ENCODE data around the gene RAB40B.

DNA sequence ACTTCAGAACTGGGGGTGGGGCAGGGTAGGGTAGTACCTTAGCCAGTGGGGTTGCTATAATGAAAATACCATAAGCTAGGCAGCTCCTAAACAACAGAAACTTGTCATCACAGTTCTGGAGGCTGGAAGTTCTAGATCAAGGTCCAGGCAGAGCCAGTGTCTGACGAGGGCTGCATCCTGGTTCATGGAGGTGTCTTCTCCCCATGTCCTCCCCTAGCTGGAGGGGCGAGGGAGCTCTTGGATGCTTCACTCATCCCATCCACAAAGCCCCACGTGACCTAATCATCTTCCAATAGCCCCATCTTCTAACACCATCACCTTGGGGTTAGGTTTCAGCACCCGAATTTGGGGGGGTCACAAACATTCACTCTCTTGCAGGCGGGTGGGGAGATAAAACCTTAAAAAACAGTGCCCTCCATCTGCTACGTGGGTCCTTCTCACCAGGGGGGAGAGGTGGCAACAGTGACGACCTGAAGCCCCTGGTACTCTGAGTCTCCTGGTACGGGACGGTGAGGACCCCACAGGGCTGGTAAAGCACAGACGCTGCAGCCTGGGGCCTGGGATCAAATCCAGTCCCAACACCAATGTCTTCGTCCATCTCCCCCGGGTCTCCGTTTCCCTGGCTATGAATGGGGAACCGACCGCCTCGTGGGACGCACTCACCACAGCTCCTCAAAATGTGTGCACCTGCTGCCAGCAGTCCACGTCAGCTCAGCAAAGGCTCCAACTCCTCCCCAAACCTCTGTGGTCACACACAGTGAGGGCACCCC lies 22.8 kb downstream of the RAB40B start:
- TF ChIP-seq ARNTL (CRISPR knock-in tag; IDR thresholded peaks at IDR 0.05; ENCODE audit: borderline replicate concordance, low read depth) (no peak), TCF4 (CRISPR knock-in tag; IDR thresholded peaks at IDR 0.05; ENCODE audit: borderline replicate concordance) (no peak), ZFP3 (CRISPR knock-in tag; IDR thresholded peaks at IDR 0.05) (no peak), ZFP30 (CRISPR knock-in tag; IDR thresholded peaks at IDR 0.05) (no peak), PPARA (CRISPR knock-in tag; IDR thresholded peaks at IDR 0.05; ENCODE audit: borderline replicate concordance) (no peak)
- TF ChIP-seq, protein P1, sequence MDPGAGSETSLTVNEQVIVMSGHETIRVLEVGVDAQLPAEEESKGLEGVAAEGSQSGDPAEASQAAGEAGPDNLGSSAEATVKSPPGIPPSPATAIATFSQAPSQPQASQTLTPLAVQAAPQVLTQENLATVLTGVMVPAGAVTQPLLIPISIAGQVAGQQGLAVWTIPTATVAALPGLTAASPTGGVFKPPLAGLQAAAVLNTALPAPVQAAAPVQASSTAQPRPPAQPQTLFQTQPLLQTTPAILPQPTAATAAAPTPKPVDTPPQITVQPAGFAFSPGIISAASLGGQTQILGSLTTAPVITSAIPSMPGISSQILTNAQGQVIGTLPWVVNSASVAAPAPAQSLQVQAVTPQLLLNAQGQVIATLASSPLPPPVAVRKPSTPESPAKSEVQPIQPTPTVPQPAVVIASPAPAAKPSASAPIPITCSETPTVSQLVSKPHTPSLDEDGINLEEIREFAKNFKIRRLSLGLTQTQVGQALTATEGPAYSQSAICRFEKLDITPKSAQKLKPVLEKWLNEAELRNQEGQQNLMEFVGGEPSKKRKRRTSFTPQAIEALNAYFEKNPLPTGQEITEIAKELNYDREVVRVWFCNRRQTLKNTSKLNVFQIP (CRISPR knock-in tag; IDR thresholded peaks at IDR 0.05; ENCODE audit: borderline replicate concordance, low read depth): no peak
- TF ChIP-seq, protein P2, sequence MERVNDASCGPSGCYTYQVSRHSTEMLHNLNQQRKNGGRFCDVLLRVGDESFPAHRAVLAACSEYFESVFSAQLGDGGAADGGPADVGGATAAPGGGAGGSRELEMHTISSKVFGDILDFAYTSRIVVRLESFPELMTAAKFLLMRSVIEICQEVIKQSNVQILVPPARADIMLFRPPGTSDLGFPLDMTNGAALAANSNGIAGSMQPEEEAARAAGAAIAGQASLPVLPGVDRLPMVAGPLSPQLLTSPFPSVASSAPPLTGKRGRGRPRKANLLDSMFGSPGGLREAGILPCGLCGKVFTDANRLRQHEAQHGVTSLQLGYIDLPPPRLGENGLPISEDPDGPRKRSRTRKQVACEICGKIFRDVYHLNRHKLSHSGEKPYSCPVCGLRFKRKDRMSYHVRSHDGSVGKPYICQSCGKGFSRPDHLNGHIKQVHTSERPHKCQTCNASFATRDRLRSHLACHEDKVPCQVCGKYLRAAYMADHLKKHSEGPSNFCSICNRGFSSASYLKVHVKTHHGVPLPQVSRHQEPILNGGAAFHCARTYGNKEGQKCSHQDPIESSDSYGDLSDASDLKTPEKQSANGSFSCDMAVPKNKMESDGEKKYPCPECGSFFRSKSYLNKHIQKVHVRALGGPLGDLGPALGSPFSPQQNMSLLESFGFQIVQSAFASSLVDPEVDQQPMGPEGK (CRISPR knock-in tag; IDR thresholded peaks at IDR 0.05; ENCODE audit: borderline replicate concordance): no peak
- TF ChIP-seq, protein P3, sequence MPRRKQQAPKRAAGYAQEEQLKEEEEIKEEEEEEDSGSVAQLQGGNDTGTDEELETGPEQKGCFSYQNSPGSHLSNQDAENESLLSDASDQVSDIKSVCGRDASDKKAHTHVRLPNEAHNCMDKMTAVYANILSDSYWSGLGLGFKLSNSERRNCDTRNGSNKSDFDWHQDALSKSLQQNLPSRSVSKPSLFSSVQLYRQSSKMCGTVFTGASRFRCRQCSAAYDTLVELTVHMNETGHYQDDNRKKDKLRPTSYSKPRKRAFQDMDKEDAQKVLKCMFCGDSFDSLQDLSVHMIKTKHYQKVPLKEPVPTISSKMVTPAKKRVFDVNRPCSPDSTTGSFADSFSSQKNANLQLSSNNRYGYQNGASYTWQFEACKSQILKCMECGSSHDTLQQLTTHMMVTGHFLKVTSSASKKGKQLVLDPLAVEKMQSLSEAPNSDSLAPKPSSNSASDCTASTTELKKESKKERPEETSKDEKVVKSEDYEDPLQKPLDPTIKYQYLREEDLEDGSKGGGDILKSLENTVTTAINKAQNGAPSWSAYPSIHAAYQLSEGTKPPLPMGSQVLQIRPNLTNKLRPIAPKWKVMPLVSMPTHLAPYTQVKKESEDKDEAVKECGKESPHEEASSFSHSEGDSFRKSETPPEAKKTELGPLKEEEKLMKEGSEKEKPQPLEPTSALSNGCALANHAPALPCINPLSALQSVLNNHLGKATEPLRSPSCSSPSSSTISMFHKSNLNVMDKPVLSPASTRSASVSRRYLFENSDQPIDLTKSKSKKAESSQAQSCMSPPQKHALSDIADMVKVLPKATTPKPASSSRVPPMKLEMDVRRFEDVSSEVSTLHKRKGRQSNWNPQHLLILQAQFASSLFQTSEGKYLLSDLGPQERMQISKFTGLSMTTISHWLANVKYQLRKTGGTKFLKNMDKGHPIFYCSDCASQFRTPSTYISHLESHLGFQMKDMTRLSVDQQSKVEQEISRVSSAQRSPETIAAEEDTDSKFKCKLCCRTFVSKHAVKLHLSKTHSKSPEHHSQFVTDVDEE (CRISPR knock-in tag; IDR thresholded peaks at IDR 0.05): no peak

Measured in SK-N-SH treated with all-trans-retinoic acid at 6 μM for 48 hours (cell line).